ENCODE measurements around the gene CDC42SE1.

DNA sequence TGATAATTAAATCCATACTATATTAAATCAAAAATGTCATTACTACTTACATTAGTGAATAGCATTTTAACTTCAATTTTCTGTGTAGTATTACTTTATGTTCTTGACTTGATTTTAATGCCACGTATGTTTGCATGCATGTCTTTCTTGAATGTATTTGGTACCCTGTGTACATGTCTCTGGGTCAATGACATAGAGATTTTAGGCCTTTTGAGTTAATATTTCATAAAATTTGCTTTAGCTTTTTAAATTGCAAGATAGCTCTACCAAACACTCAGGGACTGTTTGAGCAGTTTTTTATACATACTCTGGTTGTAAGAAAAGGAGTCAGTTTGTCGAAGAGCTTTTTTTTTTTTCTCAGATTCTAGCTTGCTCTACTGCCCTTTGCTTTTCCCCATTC is 2.3 kb upstream of the CDC42SE1 start:
- TF ChIP-seq, protein P1, sequence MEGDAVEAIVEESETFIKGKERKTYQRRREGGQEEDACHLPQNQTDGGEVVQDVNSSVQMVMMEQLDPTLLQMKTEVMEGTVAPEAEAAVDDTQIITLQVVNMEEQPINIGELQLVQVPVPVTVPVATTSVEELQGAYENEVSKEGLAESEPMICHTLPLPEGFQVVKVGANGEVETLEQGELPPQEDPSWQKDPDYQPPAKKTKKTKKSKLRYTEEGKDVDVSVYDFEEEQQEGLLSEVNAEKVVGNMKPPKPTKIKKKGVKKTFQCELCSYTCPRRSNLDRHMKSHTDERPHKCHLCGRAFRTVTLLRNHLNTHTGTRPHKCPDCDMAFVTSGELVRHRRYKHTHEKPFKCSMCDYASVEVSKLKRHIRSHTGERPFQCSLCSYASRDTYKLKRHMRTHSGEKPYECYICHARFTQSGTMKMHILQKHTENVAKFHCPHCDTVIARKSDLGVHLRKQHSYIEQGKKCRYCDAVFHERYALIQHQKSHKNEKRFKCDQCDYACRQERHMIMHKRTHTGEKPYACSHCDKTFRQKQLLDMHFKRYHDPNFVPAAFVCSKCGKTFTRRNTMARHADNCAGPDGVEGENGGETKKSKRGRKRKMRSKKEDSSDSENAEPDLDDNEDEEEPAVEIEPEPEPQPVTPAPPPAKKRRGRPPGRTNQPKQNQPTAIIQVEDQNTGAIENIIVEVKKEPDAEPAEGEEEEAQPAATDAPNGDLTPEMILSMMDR (IDR thresholded peaks at IDR 0.05; ENCODE audit: low read length): no peak
- TF ChIP-seq EZH2 (IDR thresholded peaks at IDR 0.05; ENCODE audit: borderline replicate concordance, low read length): no peak
